GM23338 (cell line): ENCODE measurements around the gene NSG2. TPM values are rescaled to one million over a fixed set of nuclear protein-coding genes. Genes with fewer than 3 reads are reported as not detected.

ENCODE experiments used
- ATAC-seq: fragments of 200-7000 bp; cut with Tn5 transposase; 3 replicates; pipeline ENCODE4 v1.9.1; 2020
- DNase-seq: peaks from one replicate; pipeline ENCODE4 v3.0.0-alpha.2; 2015; ENCODE audit warnings: low spot score
- H2AFZ ChIP-seq: fragments of 200-600 bp; sonication (generic); 2 replicates; pipeline ENCODE4 v1.8.0; 2016; ENCODE audit warnings: antibody characterized with exemption, mild to moderate bottlenecking, moderate library complexity
- H3F3A ChIP-seq: fragments of 200-600 bp; sonication (generic); replicated peaks from 2 replicates; pipeline ENCODE4 v1.8.0; 2017; ENCODE audit warnings: antibody characterized with exemption, mixed run types, low read depth
- H3K27ac ChIP-seq: fragments of 200-600 bp; sonication (generic); 2 replicates; pipeline ENCODE4 v1.6.1; 2016; ENCODE audit warnings: low read depth
- H3K27me3 ChIP-seq: fragments of 200-600 bp; sonication (generic); 2 replicates; pipeline ENCODE4 v1.8.0; 2016; ENCODE audit warnings: mild to moderate bottlenecking, mixed run types, moderate library complexity; ENCODE audit not compliant: insufficient read depth
- H3K36me3 ChIP-seq: fragments of 200-600 bp; sonication (generic); 2 replicates; pipeline ENCODE4 v1.8.0; 2016; ENCODE audit warnings: mild to moderate bottlenecking; ENCODE audit not compliant: insufficient read depth
- H3K4me1 ChIP-seq: fragments of 200-600 bp; sonication (generic); 2 replicates; pipeline ENCODE4 v1.8.0; 2016; ENCODE audit warnings: mild to moderate bottlenecking, moderate library complexity; ENCODE audit not compliant: insufficient read depth
- H3K4me2 ChIP-seq: fragments of 200-600 bp; sonication (generic); 2 replicates; pipeline ENCODE4 v1.7.1; 2017; ENCODE audit warnings: mixed run types
- H3K4me3 ChIP-seq: fragments of 200-600 bp; sonication (generic); 2 replicates; pipeline ENCODE4 v1.6.1; 2016; ENCODE audit warnings: mixed run types
- H3K79me2 ChIP-seq: fragments of 200-600 bp; sonication (generic); replicated peaks from 2 replicates; pipeline ENCODE4 v1.8.0; 2017; ENCODE audit warnings: mild to moderate bottlenecking; ENCODE audit not compliant: insufficient read depth
- H3K9me2 ChIP-seq: fragments of 200-600 bp; sonication (generic); 2 replicates; pipeline ENCODE4 v1.8.0; 2017; ENCODE audit not compliant: insufficient read depth
- H4K20me1 ChIP-seq: fragments of 200-600 bp; sonication (generic); replicated peaks from 2 replicates; pipeline ENCODE4 v1.8.0; 2017; ENCODE audit warnings: mild to moderate bottlenecking; ENCODE audit not compliant: insufficient read depth
- H3K27ac Mint-ChIP-seq: 2 replicates; pipeline ENCODE4 v1.8.0; 2020; ENCODE audit warnings: inconsistent platforms, mild to moderate bottlenecking, moderate library complexity, mixed read lengths
- H3K27me3 Mint-ChIP-seq: 3 replicates; pipeline ENCODE4 v1.8.0; 2022; ENCODE audit warnings: low read depth, mild to moderate bottlenecking, moderate library complexity, mixed read lengths, inconsistent platforms; ENCODE audit not compliant: insufficient read depth, poor library complexity
- H3K36me3 Mint-ChIP-seq: 3 replicates; pipeline ENCODE4 v1.8.0; 2021; ENCODE audit warnings: low read depth, mild to moderate bottlenecking, inconsistent platforms, moderate library complexity, mixed read lengths
- H3K4me1 Mint-ChIP-seq: 3 replicates; pipeline ENCODE4 v1.8.0; 2020; ENCODE audit warnings: mild to moderate bottlenecking, inconsistent platforms, mixed read lengths
- H3K4me3 Mint-ChIP-seq: 3 replicates; pipeline ENCODE4 v1.8.0; 2021; ENCODE audit warnings: moderate library complexity, mild to moderate bottlenecking, inconsistent platforms, mixed read lengths
- H3K9me3 Mint-ChIP-seq: 3 replicates; pipeline ENCODE4 v1.8.0; 2020; ENCODE audit warnings: moderate library complexity, mild to moderate bottlenecking, inconsistent platforms, mixed read lengths
- CREB1 ChIP-seq: fragments of 250-450 bp; sonication (Bioruptor Pico); IDR thresholded peaks from 2 replicates; pipeline ENCODE4 v1.5.0; 2020; ENCODE audit warnings: low read depth, mild to moderate bottlenecking, moderate library complexity
- EZH2 ChIP-seq: fragments of 200-600 bp; sonication (generic); IDR thresholded peaks from one replicate; pipeline ENCODE4 v1.8.0; 2017; ENCODE audit warnings: antibody characterized with exemption, mild to moderate bottlenecking, low read depth; ENCODE audit not compliant: unreplicated experiment
- EZH2phosphoT487 ChIP-seq: fragments of 200-600 bp; sonication (generic); IDR thresholded peaks from one replicate; pipeline ENCODE4 v1.8.1; 2018; ENCODE audit warnings: antibody characterized with exemption; ENCODE audit not compliant: unreplicated experiment
- JUNB ChIP-seq: IDR thresholded peaks from one replicate; pipeline ENCODE4 v1.6.1; 2016; ENCODE audit warnings: antibody characterized with exemption; ENCODE audit not compliant: unreplicated experiment
- NANOG ChIP-seq: IDR thresholded peaks from 2 replicates; pipeline ENCODE4 v1.6.1; 2016; ENCODE audit warnings: antibody characterized with exemption, borderline replicate concordance
- POLR2AphosphoS5 ChIP-seq: IDR thresholded peaks from 2 replicates; pipeline ENCODE4 v1.6.1; 2016; ENCODE audit warnings: antibody characterized with exemption, low read depth
- STAT1 ChIP-seq: IDR thresholded peaks from one replicate; pipeline ENCODE4 v1.6.1; 2016; ENCODE audit warnings: antibody characterized with exemption; ENCODE audit not compliant: unreplicated experiment
- ZNF114 ChIP-seq: fragments of 250-450 bp; sonication (Bioruptor Pico); IDR thresholded peaks from 2 replicates; pipeline ENCODE4 v1.5.0; 2020; ENCODE audit warnings: mild to moderate bottlenecking, moderate library complexity
- ZNF331 ChIP-seq: fragments of 250-450 bp; sonication (Bioruptor Pico); IDR thresholded peaks from 2 replicates; pipeline ENCODE4 v1.5.0; 2020; ENCODE audit warnings: low read depth, mild to moderate bottlenecking, moderate library complexity
- polyA plus RNA-seq: library from polyadenylated mRNA; unstranded; fragments of >200 nt; fragmentation: Nextera tagmentation; extraction: Ambion mirVana; gene quantifications from 2 replicates; pipeline ENCODE4 v1.2.1, GENCODE V29; 2016
- total RNA-seq: library from RNA; depleted of rRNA; stranded (reverse); fragments of >200 nt; shearing (Covaris generic); gene quantifications from 2 replicates; pipeline ENCODE4 v1.2.3, GENCODE V29; 2014
- TF ChIP-seq, protein P1 (sequence below), 2 experiments: fragments of 200-600 bp in 1 of 2; sonication (generic) in 1 of 2; conservative IDR thresholded peaks; 2 replicates each; pipeline versions ENCODE4 v1.5.1 to v1.6.1; 2016 to 2017; ENCODE audit warnings: antibody characterized with exemption in 2 of 2, low read depth in 2 of 2, mild to moderate bottlenecking in 2 of 2, moderate library complexity in 1 of 2
- TF ChIP-seq, protein P2 (sequence below): IDR thresholded peaks from 2 replicates; pipeline ENCODE4 v1.6.1; 2016; ENCODE audit warnings: antibody characterized with exemption
- TF ChIP-seq, protein P3 (sequence below): IDR thresholded peaks from one replicate; pipeline ENCODE4 v1.6.1; 2018; ENCODE audit warnings: antibody characterized with exemption; ENCODE audit not compliant: unreplicated experiment
- TF ChIP-seq, protein P4 (sequence below): fragments of 250-450 bp; sonication (Bioruptor Pico); IDR thresholded peaks from 2 replicates; pipeline ENCODE4 v1.5.0; 2020; ENCODE audit warnings: mild to moderate bottlenecking, moderate library complexity

The NSG2 gene
- total and polyA plus RNA-seq, 2 experiments from 2014 or later: 0.16 TPM; not detected in 1

DNA sequence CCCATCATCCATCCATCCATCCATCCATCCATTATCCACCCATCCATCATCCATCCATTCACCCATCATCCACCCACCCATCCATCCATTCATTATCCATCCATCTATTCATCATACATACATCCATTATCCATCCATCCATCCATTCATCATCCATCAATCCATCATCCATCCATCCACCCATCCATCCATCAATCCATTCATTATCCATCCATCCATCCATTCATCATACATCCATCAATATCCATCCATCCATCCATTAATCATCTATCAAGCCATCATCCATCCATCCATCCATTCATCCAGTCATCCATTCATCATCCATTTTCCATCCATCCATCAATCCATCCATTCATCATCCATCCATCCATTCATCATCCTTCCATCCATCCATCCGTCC lies 89.0 kb downstream of the NSG2 start:
- H3K4me1 ChIP-seq: no peaks in the 10 kb centered on the region

More for the DNA sequence above, 89.0 kb downstream of the NSG2 start:
- no peak overlapping the region for H3K27ac Mint-ChIP-seq
- no peak overlapping the region for H3K4me3 Mint-ChIP-seq
- no peaks in the 10 kb centered on the region for H3K27me3 ChIP-seq
- DNase-seq (no peak), ATAC-seq (no peak)
- H3K79me2 ChIP-seq: no peaks in the 10 kb centered on the region
- H3K36me3 ChIP-seq: no peaks in the 10 kb centered on the region
- no peak overlapping the region for H3K4me3 ChIP-seq
- H3K27ac ChIP-seq: no peak overlapping the region
- H2AFZ ChIP-seq: no peak overlapping the region
- H3K9me3 Mint-ChIP-seq: peaks cover 3% of the 10 kb centered on the region; the same call in 2 of the 3 replicates
- H3K4me2 ChIP-seq: no peak overlapping the region
- H3F3A ChIP-seq: no peaks in the 10 kb centered on the region
- H3K27me3 Mint-ChIP-seq: no peaks in the 10 kb centered on the region
- peaks cover 4% of the 10 kb centered on the region for H3K9me2 ChIP-seq
- no peaks in the 10 kb centered on the region for H3K36me3 Mint-ChIP-seq
- H3K4me1 Mint-ChIP-seq: no peaks in the 10 kb centered on the region
- no peaks in the 10 kb centered on the region for H4K20me1 ChIP-seq
- no peak for TF ChIP-seq POLR2AphosphoS5
- TF ChIP-seq, protein P1, sequence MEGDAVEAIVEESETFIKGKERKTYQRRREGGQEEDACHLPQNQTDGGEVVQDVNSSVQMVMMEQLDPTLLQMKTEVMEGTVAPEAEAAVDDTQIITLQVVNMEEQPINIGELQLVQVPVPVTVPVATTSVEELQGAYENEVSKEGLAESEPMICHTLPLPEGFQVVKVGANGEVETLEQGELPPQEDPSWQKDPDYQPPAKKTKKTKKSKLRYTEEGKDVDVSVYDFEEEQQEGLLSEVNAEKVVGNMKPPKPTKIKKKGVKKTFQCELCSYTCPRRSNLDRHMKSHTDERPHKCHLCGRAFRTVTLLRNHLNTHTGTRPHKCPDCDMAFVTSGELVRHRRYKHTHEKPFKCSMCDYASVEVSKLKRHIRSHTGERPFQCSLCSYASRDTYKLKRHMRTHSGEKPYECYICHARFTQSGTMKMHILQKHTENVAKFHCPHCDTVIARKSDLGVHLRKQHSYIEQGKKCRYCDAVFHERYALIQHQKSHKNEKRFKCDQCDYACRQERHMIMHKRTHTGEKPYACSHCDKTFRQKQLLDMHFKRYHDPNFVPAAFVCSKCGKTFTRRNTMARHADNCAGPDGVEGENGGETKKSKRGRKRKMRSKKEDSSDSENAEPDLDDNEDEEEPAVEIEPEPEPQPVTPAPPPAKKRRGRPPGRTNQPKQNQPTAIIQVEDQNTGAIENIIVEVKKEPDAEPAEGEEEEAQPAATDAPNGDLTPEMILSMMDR (conservative IDR thresholded peaks at IDR 0.05; ENCODE audit: low read depth in 2 of 2): no peak
- no peak for TF ChIP-seq ZNF114
- TF ChIP-seq ZNF331 (CRISPR knock-in tag): no peak
- TF ChIP-seq, protein P2, sequence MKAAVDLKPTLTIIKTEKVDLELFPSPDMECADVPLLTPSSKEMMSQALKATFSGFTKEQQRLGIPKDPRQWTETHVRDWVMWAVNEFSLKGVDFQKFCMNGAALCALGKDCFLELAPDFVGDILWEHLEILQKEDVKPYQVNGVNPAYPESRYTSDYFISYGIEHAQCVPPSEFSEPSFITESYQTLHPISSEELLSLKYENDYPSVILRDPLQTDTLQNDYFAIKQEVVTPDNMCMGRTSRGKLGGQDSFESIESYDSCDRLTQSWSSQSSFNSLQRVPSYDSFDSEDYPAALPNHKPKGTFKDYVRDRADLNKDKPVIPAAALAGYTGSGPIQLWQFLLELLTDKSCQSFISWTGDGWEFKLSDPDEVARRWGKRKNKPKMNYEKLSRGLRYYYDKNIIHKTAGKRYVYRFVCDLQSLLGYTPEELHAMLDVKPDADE: no peak
- TF ChIP-seq CREB1 (CRISPR knock-in tag): no peak
- TF ChIP-seq STAT1: no peak
- no peak for TF ChIP-seq EZH2
- TF ChIP-seq NANOG: no peak
- TF ChIP-seq, protein P3, sequence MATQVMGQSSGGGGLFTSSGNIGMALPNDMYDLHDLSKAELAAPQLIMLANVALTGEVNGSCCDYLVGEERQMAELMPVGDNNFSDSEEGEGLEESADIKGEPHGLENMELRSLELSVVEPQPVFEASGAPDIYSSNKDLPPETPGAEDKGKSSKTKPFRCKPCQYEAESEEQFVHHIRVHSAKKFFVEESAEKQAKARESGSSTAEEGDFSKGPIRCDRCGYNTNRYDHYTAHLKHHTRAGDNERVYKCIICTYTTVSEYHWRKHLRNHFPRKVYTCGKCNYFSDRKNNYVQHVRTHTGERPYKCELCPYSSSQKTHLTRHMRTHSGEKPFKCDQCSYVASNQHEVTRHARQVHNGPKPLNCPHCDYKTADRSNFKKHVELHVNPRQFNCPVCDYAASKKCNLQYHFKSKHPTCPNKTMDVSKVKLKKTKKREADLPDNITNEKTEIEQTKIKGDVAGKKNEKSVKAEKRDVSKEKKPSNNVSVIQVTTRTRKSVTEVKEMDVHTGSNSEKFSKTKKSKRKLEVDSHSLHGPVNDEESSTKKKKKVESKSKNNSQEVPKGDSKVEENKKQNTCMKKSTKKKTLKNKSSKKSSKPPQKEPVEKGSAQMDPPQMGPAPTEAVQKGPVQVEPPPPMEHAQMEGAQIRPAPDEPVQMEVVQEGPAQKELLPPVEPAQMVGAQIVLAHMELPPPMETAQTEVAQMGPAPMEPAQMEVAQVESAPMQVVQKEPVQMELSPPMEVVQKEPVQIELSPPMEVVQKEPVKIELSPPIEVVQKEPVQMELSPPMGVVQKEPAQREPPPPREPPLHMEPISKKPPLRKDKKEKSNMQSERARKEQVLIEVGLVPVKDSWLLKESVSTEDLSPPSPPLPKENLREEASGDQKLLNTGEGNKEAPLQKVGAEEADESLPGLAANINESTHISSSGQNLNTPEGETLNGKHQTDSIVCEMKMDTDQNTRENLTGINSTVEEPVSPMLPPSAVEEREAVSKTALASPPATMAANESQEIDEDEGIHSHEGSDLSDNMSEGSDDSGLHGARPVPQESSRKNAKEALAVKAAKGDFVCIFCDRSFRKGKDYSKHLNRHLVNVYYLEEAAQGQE: no peak
- TF ChIP-seq, protein P4, sequence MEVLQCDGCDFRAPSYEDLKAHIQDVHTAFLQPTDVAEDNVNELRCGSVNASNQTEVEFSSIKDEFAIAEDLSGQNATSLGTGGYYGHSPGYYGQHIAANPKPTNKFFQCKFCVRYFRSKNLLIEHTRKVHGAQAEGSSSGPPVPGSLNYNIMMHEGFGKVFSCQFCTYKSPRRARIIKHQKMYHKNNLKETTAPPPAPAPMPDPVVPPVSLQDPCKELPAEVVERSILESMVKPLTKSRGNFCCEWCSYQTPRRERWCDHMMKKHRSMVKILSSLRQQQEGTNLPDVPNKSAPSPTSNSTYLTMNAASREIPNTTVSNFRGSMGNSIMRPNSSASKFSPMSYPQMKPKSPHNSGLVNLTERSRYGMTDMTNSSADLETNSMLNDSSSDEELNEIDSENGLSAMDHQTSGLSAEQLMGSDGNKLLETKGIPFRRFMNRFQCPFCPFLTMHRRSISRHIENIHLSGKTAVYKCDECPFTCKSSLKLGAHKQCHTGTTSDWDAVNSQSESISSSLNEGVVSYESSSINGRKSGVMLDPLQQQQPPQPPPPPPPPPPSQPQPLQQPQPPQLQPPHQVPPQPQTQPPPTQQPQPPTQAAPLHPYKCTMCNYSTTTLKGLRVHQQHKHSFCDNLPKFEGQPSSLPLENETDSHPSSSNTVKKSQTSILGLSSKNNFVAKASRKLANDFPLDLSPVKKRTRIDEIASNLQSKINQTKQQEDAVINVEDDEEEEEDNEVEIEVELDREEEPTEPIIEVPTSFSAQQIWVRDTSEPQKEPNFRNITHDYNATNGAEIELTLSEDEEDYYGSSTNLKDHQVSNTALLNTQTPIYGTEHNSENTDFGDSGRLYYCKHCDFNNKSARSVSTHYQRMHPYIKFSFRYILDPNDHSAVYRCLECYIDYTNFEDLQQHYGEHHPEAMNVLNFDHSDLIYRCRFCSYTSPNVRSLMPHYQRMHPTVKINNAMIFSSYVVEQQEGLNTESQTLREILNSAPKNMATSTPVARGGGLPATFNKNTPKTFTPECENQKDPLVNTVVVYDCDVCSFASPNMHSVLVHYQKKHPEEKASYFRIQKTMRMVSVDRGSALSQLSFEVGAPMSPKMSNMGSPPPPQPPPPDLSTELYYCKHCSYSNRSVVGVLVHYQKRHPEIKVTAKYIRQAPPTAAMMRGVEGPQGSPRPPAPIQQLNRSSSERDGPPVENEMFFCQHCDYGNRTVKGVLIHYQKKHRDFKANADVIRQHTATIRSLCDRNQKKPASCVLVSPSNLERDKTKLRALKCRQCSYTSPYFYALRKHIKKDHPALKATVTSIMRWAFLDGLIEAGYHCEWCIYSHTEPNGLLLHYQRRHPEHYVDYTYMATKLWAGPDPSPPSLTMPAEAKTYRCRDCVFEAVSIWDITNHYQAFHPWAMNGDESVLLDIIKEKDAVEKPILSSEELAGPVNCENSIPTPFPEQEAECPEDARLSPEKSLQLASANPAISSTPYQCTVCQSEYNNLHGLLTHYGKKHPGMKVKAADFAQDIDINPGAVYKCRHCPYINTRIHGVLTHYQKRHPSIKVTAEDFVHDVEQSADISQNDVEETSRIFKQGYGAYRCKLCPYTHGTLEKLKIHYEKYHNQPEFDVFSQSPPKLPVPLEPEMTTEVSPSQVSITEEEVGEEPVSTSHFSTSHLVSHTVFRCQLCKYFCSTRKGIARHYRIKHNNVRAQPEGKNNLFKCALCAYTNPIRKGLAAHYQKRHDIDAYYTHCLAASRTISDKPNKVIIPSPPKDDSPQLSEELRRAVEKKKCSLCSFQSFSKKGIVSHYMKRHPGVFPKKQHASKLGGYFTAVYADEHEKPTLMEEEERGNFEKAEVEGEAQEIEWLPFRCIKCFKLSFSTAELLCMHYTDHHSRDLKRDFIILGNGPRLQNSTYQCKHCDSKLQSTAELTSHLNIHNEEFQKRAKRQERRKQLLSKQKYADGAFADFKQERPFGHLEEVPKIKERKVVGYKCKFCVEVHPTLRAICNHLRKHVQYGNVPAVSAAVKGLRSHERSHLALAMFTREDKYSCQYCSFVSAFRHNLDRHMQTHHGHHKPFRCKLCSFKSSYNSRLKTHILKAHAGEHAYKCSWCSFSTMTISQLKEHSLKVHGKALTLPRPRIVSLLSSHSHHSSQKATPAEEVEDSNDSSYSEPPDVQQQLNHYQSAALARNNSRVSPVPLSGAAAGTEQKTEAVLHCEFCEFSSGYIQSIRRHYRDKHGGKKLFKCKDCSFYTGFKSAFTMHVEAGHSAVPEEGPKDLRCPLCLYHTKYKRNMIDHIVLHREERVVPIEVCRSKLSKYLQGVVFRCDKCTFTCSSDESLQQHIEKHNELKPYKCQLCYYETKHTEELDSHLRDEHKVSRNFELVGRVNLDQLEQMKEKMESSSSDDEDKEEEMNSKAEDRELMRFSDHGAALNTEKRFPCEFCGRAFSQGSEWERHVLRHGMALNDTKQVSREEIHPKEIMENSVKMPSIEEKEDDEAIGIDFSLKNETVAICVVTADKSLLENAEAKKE (CRISPR knock-in tag): no peak
- TF ChIP-seq JUNB: no peak
- no peak for TF ChIP-seq EZH2phosphoT487
